Heart right ventricle (tissue), 16 donors: ENCODE results near the gene CGB5. TPM values are rescaled to one million over a fixed set of nuclear protein-coding genes. Genes with fewer than 3 reads are reported as not detected.

Experiments used
- ATAC-seq, 8 donors: fragments of 200-7000 bp; cut with Tn5 transposase; one replicate each; pipeline ENCODE4 v1.9.1; 2020; ENCODE audit warnings: mild to moderate bottlenecking in 8 of 8, moderate library complexity in 8 of 8, moderate number of reproducible peaks in 1 of 8
- DNase-seq, 2 donors: peaks; one replicate each; pipeline ENCODE4 v3.0.0-alpha.2; 2020
- H3K27ac ChIP-seq, 10 donors: fragments of 200-600 bp; sonication (generic) in 2 of 10; one replicate each; pipeline versions ENCODE4 v1.5.0 to v1.8.0; 2020 to 2022; ENCODE audit warnings: mild to moderate bottlenecking in 3 of 10
- H3K27me3 ChIP-seq, 7 donors: fragments of 200-600 bp; one replicate each; pipeline ENCODE4 v1.8.0; 2021 to 2022; ENCODE audit warnings: mild to moderate bottlenecking in 2 of 7
- H3K36me3 ChIP-seq, 9 donors: fragments of 200-600 bp; sonication (generic) in 1 of 9; one replicate each; pipeline versions ENCODE4 v1.5.0 to v1.8.0; 2020 to 2022; ENCODE audit warnings: mild to moderate bottlenecking in 2 of 9
- H3K4me1 ChIP-seq, 9 donors: fragments of 200-600 bp; sonication (generic) in 1 of 9; one replicate each; pipeline versions ENCODE4 v1.5.0 to v1.8.0; 2020 to 2022; ENCODE audit warnings: mild to moderate bottlenecking in 4 of 9
- H3K4me3 ChIP-seq, 10 donors: fragments of 200-600 bp; sonication (generic) in 2 of 10; one replicate each; pipeline versions ENCODE4 v1.5.0 to v1.8.0; 2020 to 2022; ENCODE audit warnings: mild to moderate bottlenecking in 7 of 10, moderate library complexity in 2 of 10
- H3K9me3 ChIP-seq, 11 donors: fragments of 200-600 bp in 10 of 11; sonication (generic) in 2 of 11; one replicate each; pipeline versions ENCODE4 v1.5.0 to v1.8.0; 2013 to 2022; ENCODE audit warnings: mild to moderate bottlenecking in 2 of 11, control low read depth in 1 of 11, moderate library complexity in 1 of 11
- CTCF ChIP-seq, 9 donors: fragments of 200-600 bp; sonication (generic) in 2 of 9; IDR thresholded peaks; one replicate each; pipeline versions ENCODE4 v1.5.0 to v1.8.0; 2021 to 2022; ENCODE audit warnings: antibody characterized with exemption in 9 of 9, mild to moderate bottlenecking in 5 of 9, moderate library complexity in 1 of 9
- WGBS, 2 donors: extraction: QIAGEN DNeasy Blood & Tissue Kit; methylation state at CpG; one replicate each; pipeline ENCODE4 v1.1.7; 2013; ENCODE audit warnings: inconsistent platforms in 1 of 2; 5-methylcytosine and 5-hydroxymethylcytosine counted together
- intact Hi-C, 10 donors: fragments of 100-400 bp; cut with DNase I; formaldehyde crosslinking; loops; one replicate each; pipeline versions ENCODE4 v1.11.1 to v1.14.2; 2022
- microRNA-seq, 2 donors: library from miRNA; unstranded; fragments of <30 nt; microRNA quantifications; one replicate each; pipeline ENCODE4 v1.2.0, GENCODE V29; 2021
- polyA plus RNA-seq, 2 donors: library from polyadenylated mRNA; stranded (reverse); fragments of 200-250 nt; gene quantifications; one replicate each; pipeline ENCODE4 v1.2.3, GENCODE V29; 2013
- total RNA-seq, 10 donors: library from RNA; stranded (reverse); fragmentation: NEBNext Ultra II Directional in 3 of 10; extraction: Animal tissue kit (Norgen Biotek cat#: 25700) in 3 of 10; gene quantifications; one replicate each; pipeline versions ENCODE4 v1.2.1 to v1.2.4, GENCODE V29; 2021 to 2023
- donor health status: Arrhythmogenic right ventricular cardiomyopathy.
- donor health status: ischemic (EF 13 %, LVEDD 7.1; RV severe dilation, severe dysfunction).
- donor health status: healthy with polysubstance abuse.
- donor health status: DM: no; HTN: yes; CAD: no.
- donor health status: DM: no; HTN: no; CAD: no.
- donor health status: ischemic (EF 25% LVEDD 6.9; RV normal size, moderate dysfunction).
- donor health status: ischemic (EF 25% LVEDD 5.7; RV mildly dilated, moderate dysfunction).
- donor health status: healthy.
- donor health status: DM: yes; HTN: yes; CAD: no.
- donor health status: Ischemic cardiomyopathy.
- donor health status: ischemic (EF 35%, LVEDD 5.7; RV mildly dilated, moderate dysfunction).
- donor health status: nonischemic (EF 11% LVEDD 7.7; RV severe dilation, severe dysfunction).
- donor health status: DM: yes; HTN: yes; CAD: no.
- donor health status: PGD.
- donor health status: ischemic (EF 29% LVEDD 5.4; RV normal size, mild dysfunction).
- donor health status: nonischemic (EF 23%, LVEDD 6.1; RV moderate dilation, normal function).

The CGB5 gene
- total and polyA plus RNA-seq, 12 donors: not detected

- peaks cover 2 to 43% (median 30%) of the 10 kb centered on the region in 9 donors for H3K4me1 ChIP-seq
Measured at GRCh38 chr19:49085868-49086232, 42.2 kb downstream of the CGB5 start.

GRCh38 chr19:49086296-49086695, 42.6 kb downstream of the CGB5 start:
- Histone ChIP-seq H3K4me1 (peaks cover 2 to 43% (median 30%) of the 10 kb centered on the region in 9 donors), H3K27ac (peak overlapping the region in 5 of 10 donors; percentile 78 to 95 (median 89))

More at GRCh38 chr19:49085868-49086232, 42.2 kb downstream of the CGB5 start:
- ATAC-seq: no peak
- Histone ChIP-seq H3K36me3 (peaks cover 0 to 45% (median 17%) of the 10 kb centered on the region in 9 donors), H3K27ac (peak overlapping the region in 9 of 10 donors; percentile 78 to 95 (median 89)), H3K9me3 (no peaks in the 10 kb centered on the region), H3K27me3 (no peaks in the 10 kb centered on the region), H3K4me3 (peak overlapping the region; percentile 61 to 100 (median 90))
- no peak for DNase-seq
- no peak for TF ChIP-seq CTCF (IDR thresholded peaks at IDR 0.05)
- 0 to 1% methylated on average over 14 of the region's 14 CpGs for WGBS, 2 donors
- intact Hi-C loops: no loop called here

GRCh38 chr19:49091391-49092038, 47.9 kb downstream of the CGB5 start:
- ATAC-seq (no peak), DNase-seq (no peak)
- 90 to 95% methylated on average over 17 of the region's 17 CpGs for WGBS, 2 donors
- no peaks in the 10 kb centered on the region for H3K9me3 ChIP-seq
- H3K27ac ChIP-seq: no peak overlapping the region
- no peak overlapping the region for H3K4me3 ChIP-seq
- H3K4me1 ChIP-seq: peaks cover 5 to 60% (median 32%) of the 10 kb centered on the region in 9 donors
- no peaks in the 10 kb centered on the region for H3K27me3 ChIP-seq
- no peak for TF ChIP-seq CTCF (IDR thresholded peaks at IDR 0.05)
- intact Hi-C loops: no loop called here
- H3K36me3 ChIP-seq: peaks cover 0 to 100% (median 40%) of the 10 kb centered on the region in 9 donors

More at GRCh38 chr19:49086296-49086695, 42.6 kb downstream of the CGB5 start:
- WGBS, 2 donors: 50 to 51% methylated on average over 11 of the region's 11 CpGs
- intact Hi-C loops: no loop called here
- Histone ChIP-seq H3K36me3 (peaks cover 0 to 49% (median 21%) of the 10 kb centered on the region in 9 donors), H3K4me3 (peak overlapping the region; percentile 61 to 100 (median 90)), H3K27me3 (no peaks in the 10 kb centered on the region), H3K9me3 (no peaks in the 10 kb centered on the region)
- TF ChIP-seq CTCF (IDR thresholded peaks at IDR 0.05): no peak
- ATAC-seq (no peak), DNase-seq (no peak)

- ATAC-seq (no peak), DNase-seq (no peak)
- intact Hi-C loops: no loop called here
- no peak for TF ChIP-seq CTCF (IDR thresholded peaks at IDR 0.05)
- no peaks in the 10 kb centered on the region for H3K9me3 ChIP-seq
- no peak overlapping the region for H3K4me3 ChIP-seq
- peaks cover 7 to 59% (median 20%) of the 10 kb centered on the region in 9 donors for H3K4me1 ChIP-seq
- no peaks in the 10 kb centered on the region for H3K27me3 ChIP-seq
- H3K27ac ChIP-seq: no peak overlapping the region
- peaks cover 0 to 100% (median 42%) of the 10 kb centered on the region in 9 donors for H3K36me3 ChIP-seq
- 89 to 93% methylated on average over 6 of the region's 6 CpGs for WGBS, 2 donors
Measured at GRCh38 chr19:49092686-49093085, 49.0 kb downstream of the CGB5 start.

Small RNA genes lying within 50 kb of the gene (microRNA-seq; reads per million reads assigned to microRNA genes)
- gene MIR6798: 0 to 1.0 reads per million in 2 donors

Other genes with a start within 250 kb of the CGB5 start
- gene BCAT2, start 232.8 kb upstream of the CGB5 start, total RNA-seq: 10 to 100 TPM; 49.9 to 77.8 (median 65.2) TPM
- 10 to 100 TPM; 43.7 to 96.7 TPM for gene BCAT2, start 232.8 kb upstream of the CGB5 start, polyA plus RNA-seq
- 1 to 10 TPM; 1.1 to 5.3 (median 3.1) TPM for gene HSD17B14, start 207.4 kb upstream of the CGB5 start, total RNA-seq
- gene HSD17B14, start 207.4 kb upstream of the CGB5 start, polyA plus RNA-seq: 1 to 10 TPM; 2.4 to 2.7 TPM
- gene PLEKHA4, start 175.2 kb upstream of the CGB5 start, total RNA-seq: 10 to 100 TPM; 18.5 to 70.6 (median 25.1) TPM
- 10 to 100 TPM; 29.3 to 29.5 TPM for gene PLEKHA4, start 175.2 kb upstream of the CGB5 start, polyA plus RNA-seq
- 100 to 1,000 TPM in 1 of 10 donors, 10 to 100 TPM in 9; 55.4 to 123 (median 73.7) TPM for gene PPP1R15A, start 171.4 kb upstream of the CGB5 start, total RNA-seq
- gene PPP1R15A, start 171.4 kb upstream of the CGB5 start, polyA plus RNA-seq: 100 to 1,000 TPM in 1 of 2 donors, 10 to 100 TPM in 1; 59.6 to 192 TPM
- under 1 TPM in 5 of 10 donors, not detected in 5; 0.15 to 0.69 (median 0.49) TPM for gene TULP2, start 145.1 kb upstream of the CGB5 start, total RNA-seq
- gene TULP2, start 145.1 kb upstream of the CGB5 start, polyA plus RNA-seq: under 1 TPM in 1 of 2 donors, not detected in 1; 0.22 TPM
- gene NUCB1, start 143.5 kb upstream of the CGB5 start, total RNA-seq: 100 to 1,000 TPM; 227 to 452 (median 311) TPM
- gene NUCB1, start 143.5 kb upstream of the CGB5 start, polyA plus RNA-seq: 100 to 1,000 TPM; 170 to 294 TPM
- under 1 TPM in 1 of 10 donors, not detected in 9; 0.51 TPM for gene DHDH, start 110.1 kb upstream of the CGB5 start, total RNA-seq
- gene DHDH, start 110.1 kb upstream of the CGB5 start, polyA plus RNA-seq: under 1 TPM in 1 of 2 donors, not detected in 1; 0.17 TPM
- gene BAX, start 89.0 kb upstream of the CGB5 start, total RNA-seq: 10 to 100 TPM; 11.5 to 41.5 (median 19.5) TPM
- 10 to 100 TPM; 17.6 to 37.4 TPM for gene BAX, start 89.0 kb upstream of the CGB5 start, polyA plus RNA-seq
- 1,000 to 10,000 TPM in 2 of 10 donors, 100 to 1,000 TPM in 8; 450 to 3,518 (median 637) TPM for gene FTL, start 78.5 kb upstream of the CGB5 start, total RNA-seq
- gene FTL, start 78.5 kb upstream of the CGB5 start, polyA plus RNA-seq: 1,000 to 10,000 TPM; 1,046 to 1,578 TPM
- gene GYS1, start 50.5 kb upstream of the CGB5 start, total RNA-seq: 100 to 1,000 TPM; 139 to 245 (median 201) TPM
- 100 to 1,000 TPM; 114 to 128 TPM for gene GYS1, start 50.5 kb upstream of the CGB5 start, polyA plus RNA-seq
- gene RUVBL2, start 50.0 kb upstream of the CGB5 start, total RNA-seq: 10 to 100 TPM; 40.1 to 60.4 (median 49.3) TPM
- 100 to 1,000 TPM in 1 of 2 donors, 10 to 100 TPM in 1; 60.1 to 108 TPM for gene RUVBL2, start 50.0 kb upstream of the CGB5 start, polyA plus RNA-seq
- gene LHB, start 26.8 kb upstream of the CGB5 start, total RNA-seq: not detected
- not detected for gene LHB, start 26.8 kb upstream of the CGB5 start, polyA plus RNA-seq
- not detected for gene CGB3, start 19.5 kb upstream of the CGB5 start, total RNA-seq
- not detected for gene CGB3, start 19.5 kb upstream of the CGB5 start, polyA plus RNA-seq
- not detected for gene CGB2, start 12.0 kb upstream of the CGB5 start, total RNA-seq
- gene CGB2, start 12.0 kb upstream of the CGB5 start, polyA plus RNA-seq: not detected
- not detected for gene CGB1, start 7.0 kb upstream of the CGB5 start, total RNA-seq
- gene CGB1, start 7.0 kb upstream of the CGB5 start, polyA plus RNA-seq: not detected
- not detected for gene CGB8, start 5.3 kb downstream of the CGB5 start, total RNA-seq
- gene CGB8, start 5.3 kb downstream of the CGB5 start, polyA plus RNA-seq: not detected
- gene CGB7, start 13.9 kb downstream of the CGB5 start, total RNA-seq: not detected
- gene CGB7, start 13.9 kb downstream of the CGB5 start, polyA plus RNA-seq: under 1 TPM; 0.14 to 0.37 TPM
- 1 to 10 TPM in 1 of 10 donors, under 1 TPM in 2, not detected in 7; 0.28 to 1.1 (median 0.71) TPM for gene NTF4, start 21.0 kb downstream of the CGB5 start, total RNA-seq
- 1 to 10 TPM in 1 of 2 donors, under 1 TPM in 1; 0.06 to 1.6 TPM for gene NTF4, start 21.0 kb downstream of the CGB5 start, polyA plus RNA-seq
- gene KCNA7, start 28.9 kb downstream of the CGB5 start, total RNA-seq: 1 to 10 TPM in 2 of 10 donors, under 1 TPM in 7, not detected in 1; 0.11 to 4.8 (median 0.26) TPM
- gene KCNA7, start 28.9 kb downstream of the CGB5 start, polyA plus RNA-seq: 1 to 10 TPM in 1 of 2 donors, under 1 TPM in 1; 0.04 to 1.5 TPM
- gene SNRNP70, start 41.6 kb downstream of the CGB5 start, total RNA-seq: 100 to 1,000 TPM in 3 of 10 donors, 10 to 100 TPM in 7; 75.2 to 157 (median 88.4) TPM
- 100 to 1,000 TPM; 114 to 330 TPM for gene SNRNP70, start 41.6 kb downstream of the CGB5 start, polyA plus RNA-seq
- gene LIN7B, start 70.5 kb downstream of the CGB5 start, total RNA-seq: 10 to 100 TPM; 17.6 to 26.7 (median 23.0) TPM
- gene LIN7B, start 70.5 kb downstream of the CGB5 start, polyA plus RNA-seq: 10 to 100 TPM; 25.9 to 38.5 TPM
- 1 to 10 TPM in 5 of 10 donors, under 1 TPM in 5; 0.64 to 2.3 (median 1.0) TPM for gene C19orf73, start 75.3 kb downstream of the CGB5 start, total RNA-seq
- gene C19orf73, start 75.3 kb downstream of the CGB5 start, polyA plus RNA-seq: 1 to 10 TPM; 1.9 to 5.4 TPM
- gene PPFIA3, start 75.7 kb downstream of the CGB5 start, total RNA-seq: 1 to 10 TPM; 3.6 to 7.0 (median 5.8) TPM
- 10 to 100 TPM; 15.4 to 16.7 TPM for gene PPFIA3, start 75.7 kb downstream of the CGB5 start, polyA plus RNA-seq
- 1,000 to 10,000 TPM in 6 of 10 donors, 100 to 1,000 TPM in 4; 901 to 1,557 (median 1,052) TPM for gene HRC, start 111.5 kb downstream of the CGB5 start, total RNA-seq
- gene HRC, start 111.5 kb downstream of the CGB5 start, polyA plus RNA-seq: 100 to 1,000 TPM; 331 to 710 TPM
- gene TRPM4, start 113.9 kb downstream of the CGB5 start, total RNA-seq: 10 to 100 TPM; 21.7 to 38.5 (median 33.0) TPM
- 100 to 1,000 TPM in 1 of 2 donors, 10 to 100 TPM in 1; 20.4 to 100 TPM for gene TRPM4, start 113.9 kb downstream of the CGB5 start, polyA plus RNA-seq